T-helper 1 cell treated with Interleukin-12 subunit alpha and Interleukin-12 subunit beta and Interleukin-4 antibody, amounts not matched to agents 30 ng/mL and 1 ng/mL, for 36 hours (primary cell): Measurements from ENCODE around the gene PARN. TPM values are rescaled to one million over a fixed set of nuclear protein-coding genes. Genes with fewer than 3 reads are reported as not detected.
"Not testable (repeated sequence)": the region's sequence is repeated elsewhere in the genome, so short reads cannot be mapped to it uniquely, and the experiment has no call there.

Experiments used
- intact Hi-C: fragments of 100-400 bp; cut with micrococcal nuclease; formaldehyde crosslinking; loops from one replicate; pipeline ENCODE4 v1.15.1; 2024
- total RNA-seq: library from RNA; stranded (reverse); gene quantifications from 2 replicates; pipeline ENCODE4 v1.2.3, GENCODE V29; 2022

The PARN gene
- total RNA-seq, 1 donor from 2014 or later: 41.0 TPM

- intact Hi-C loops: no loop called here
Observed at GRCh38 chr16:14444979-14445810, 184.9 kb downstream of the PARN start.

- intact Hi-C loops: not testable (repeated sequence)
Observed at GRCh38 chr16:14441533-14441932, 188.5 kb downstream of the PARN start.

GRCh38 chr16:14438256-14438655, 191.8 kb downstream of the PARN start:
- intact Hi-C loops: no loop called here

GRCh38 chr16:14437426-14437825, 192.6 kb downstream of the PARN start:
- intact Hi-C loops: no loop called here

- intact Hi-C loops: no loop called here
Observed at GRCh38 chr16:14436401-14436955, 193.6 kb downstream of the PARN start.

- intact Hi-C loops: no loop called here
Observed at GRCh38 chr16:14434860-14435259, 195.2 kb downstream of the PARN start.

- intact Hi-C loops: not testable (repeated sequence)
Observed at GRCh38 chr16:14428971-14429637, 201.0 kb downstream of the PARN start.

GRCh38 chr16:14428043-14428442, 202.0 kb downstream of the PARN start:
- intact Hi-C loops: no loop called here

- intact Hi-C loops: no loop called here
Observed at GRCh38 chr16:14427371-14427948, 202.6 kb downstream of the PARN start.

GRCh38 chr16:14424595-14424994, 205.5 kb downstream of the PARN start:
- intact Hi-C loops: no loop called here

GRCh38 chr16:14423344-14423743, 206.7 kb downstream of the PARN start:
- intact Hi-C loops: no loop called here

GRCh38 chr16:14420721-14421488, 209.2 kb downstream of the PARN start:
- intact Hi-C loops: no loop called here

- intact Hi-C loops: not testable (repeated sequence)
Observed at GRCh38 chr16:14420243-14420642, 209.8 kb downstream of the PARN start.

GRCh38 chr16:14419817-14420216, 210.2 kb downstream of the PARN start:
- intact Hi-C loops: no loop called here

GRCh38 chr16:14418795-14419225, 211.2 kb downstream of the PARN start:
- intact Hi-C loops: no loop called here

- intact Hi-C loops: no loop called here
Observed at GRCh38 chr16:14416184-14416583, 213.9 kb downstream of the PARN start.

GRCh38 chr16:14415291-14415690, 214.8 kb downstream of the PARN start:
- intact Hi-C loops: no loop called here

GRCh38 chr16:14409563-14409962, 220.5 kb downstream of the PARN start:
- intact Hi-C loops: no loop called here

- intact Hi-C loops: no loop called here
Observed at GRCh38 chr16:14407786-14408399, 222.2 kb downstream of the PARN start.

- intact Hi-C loops: no loop called here
Observed at GRCh38 chr16:14405611-14406537, 224.2 kb downstream of the PARN start.
